ENCODE data around the gene NADSYN1.

The NADSYN1 gene

DNA sequence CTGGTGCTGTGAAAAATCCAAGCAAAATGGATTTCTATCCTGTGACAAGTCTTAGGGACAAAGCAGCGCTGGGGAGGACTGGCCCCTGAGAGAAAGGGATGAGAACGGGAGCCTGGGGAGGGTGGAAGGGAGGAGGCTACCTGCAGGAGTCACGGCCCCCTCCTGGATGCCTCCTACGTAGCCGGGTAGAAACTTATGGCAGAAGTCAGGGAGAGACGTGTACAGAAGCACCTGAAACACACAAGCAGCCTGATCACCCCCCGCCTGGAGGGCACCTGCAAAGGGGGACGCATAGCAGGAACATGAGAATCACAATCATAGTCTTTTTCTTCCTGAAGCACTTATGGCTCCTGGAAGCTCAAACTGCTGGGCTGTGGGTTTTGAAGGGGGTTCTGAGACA is 10.9 kb upstream of the NADSYN1 start:
- Mint-ChIP-seq H3K27me3 (no peaks in the 10 kb centered on the region), H3K9me3 (peaks cover 0 to 7% of the 10 kb centered on the region in 2 donors), H3K4me1 (peaks cover 14% of the 10 kb centered on the region), H3K27ac (peak overlapping the region in 1 of 2 donors; percentile 82), H3K4me3 (no peak overlapping the region)
- ATAC-seq, result no peak
- DNase-seq, result no peak

DNA sequence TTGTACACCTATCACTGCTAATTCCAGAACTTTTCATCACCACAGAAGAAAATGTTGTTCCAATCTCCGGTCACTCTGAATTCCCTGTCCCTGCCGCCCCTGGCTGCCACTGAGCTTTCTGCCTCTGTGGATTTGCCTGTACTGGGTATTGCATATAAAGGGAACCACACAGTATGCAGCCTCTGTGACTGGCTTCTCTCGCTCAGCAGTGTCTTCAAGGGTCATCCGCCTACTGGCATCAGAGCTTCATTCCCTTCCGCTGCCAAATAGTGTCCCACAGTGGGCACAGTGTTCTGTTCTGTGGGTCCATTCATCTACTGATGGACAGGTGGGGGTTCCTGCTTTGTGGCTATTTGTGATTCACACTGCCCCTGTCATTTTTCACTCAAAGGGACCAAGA is 10.1 kb upstream of the NADSYN1 start:
- no peak overlapping the region for H3K4me3 Mint-ChIP-seq

DNA sequence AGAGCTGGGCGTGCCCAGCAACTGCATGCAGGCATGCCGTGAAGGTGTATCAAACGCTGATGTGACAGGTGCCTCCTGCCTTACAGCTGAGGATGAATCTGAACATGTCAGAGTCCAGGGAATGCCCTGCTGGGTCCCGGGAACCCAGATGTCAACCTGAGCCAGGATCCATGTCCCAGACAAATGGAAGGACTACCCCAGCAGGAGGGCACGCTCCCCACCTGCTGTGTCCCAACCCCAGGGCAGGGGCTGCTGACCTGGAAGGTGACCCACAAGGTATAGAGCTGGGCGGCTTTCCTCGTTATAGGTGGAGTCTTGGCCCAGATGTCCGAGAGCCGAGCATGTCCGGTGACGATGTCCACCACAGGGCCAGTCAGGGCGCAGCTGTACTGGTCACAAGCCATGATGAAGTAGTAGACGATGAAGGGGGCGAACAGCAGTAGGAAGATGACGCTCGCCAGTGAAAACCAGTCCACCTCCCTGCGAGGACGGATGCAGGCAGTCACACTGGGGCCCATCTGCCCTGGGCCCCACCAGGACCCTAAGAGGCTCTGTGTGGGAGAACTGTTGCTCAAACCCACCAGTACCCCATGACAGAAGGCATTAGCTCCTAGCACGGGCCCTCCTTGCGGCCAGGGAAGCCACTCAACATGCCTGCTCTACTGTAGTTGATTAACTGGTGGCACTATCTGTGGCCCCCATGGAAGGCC is 9.1 kb upstream of the NADSYN1 start:
- peaks cover 22% of the 10 kb centered on the region for H3K4me1 Mint-ChIP-seq
- H3K9me3 Mint-ChIP-seq, result peaks cover 0 to 7% of the 10 kb centered on the region in 2 donors
- ATAC-seq (no peak), DNase-seq (no peak)
- H3K4me3 Mint-ChIP-seq, result no peak overlapping the region
- no peaks in the 10 kb centered on the region for H3K27me3 Mint-ChIP-seq
- H3K27ac Mint-ChIP-seq, result no peak overlapping the region

More for the DNA sequence above, 10.1 kb upstream of the NADSYN1 start:
- DNase-seq, result no peak
- no peaks in the 10 kb centered on the region for H3K27me3 Mint-ChIP-seq
- H3K4me1 Mint-ChIP-seq, result peaks cover 21% of the 10 kb centered on the region
- no peak for ATAC-seq
- no peak overlapping the region for H3K27ac Mint-ChIP-seq
- H3K9me3 Mint-ChIP-seq, result peaks cover 0 to 7% of the 10 kb centered on the region in 2 donors

DNA sequence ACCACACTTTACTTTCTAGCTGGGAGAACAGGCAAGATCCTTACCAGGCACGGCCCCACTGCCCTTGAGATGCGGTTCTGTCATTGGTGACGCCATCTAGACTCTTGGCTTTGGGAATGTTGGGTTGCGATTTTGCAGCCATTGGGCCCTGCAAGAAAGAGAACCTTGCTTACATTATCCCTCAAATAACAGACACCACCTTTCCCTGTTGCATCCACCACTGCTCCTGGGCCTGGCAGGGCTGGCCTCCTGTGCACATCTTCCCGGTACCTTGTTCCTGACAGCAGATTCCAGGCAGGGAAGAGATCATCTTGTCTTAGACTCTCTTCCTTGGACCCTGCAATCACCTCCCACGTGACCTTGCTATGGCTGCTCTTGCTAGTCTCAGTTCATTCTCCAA is 8.2 kb upstream of the NADSYN1 start:
- Mint-ChIP-seq H3K9me3 (peaks cover 0 to 7% of the 10 kb centered on the region in 2 donors), H3K27me3 (no peaks in the 10 kb centered on the region), H3K4me3 (no peak overlapping the region), H3K27ac (no peak overlapping the region), H3K4me1 (peaks cover 30% of the 10 kb centered on the region)
- ATAC-seq (no peak), DNase-seq (no peak)

DNA sequence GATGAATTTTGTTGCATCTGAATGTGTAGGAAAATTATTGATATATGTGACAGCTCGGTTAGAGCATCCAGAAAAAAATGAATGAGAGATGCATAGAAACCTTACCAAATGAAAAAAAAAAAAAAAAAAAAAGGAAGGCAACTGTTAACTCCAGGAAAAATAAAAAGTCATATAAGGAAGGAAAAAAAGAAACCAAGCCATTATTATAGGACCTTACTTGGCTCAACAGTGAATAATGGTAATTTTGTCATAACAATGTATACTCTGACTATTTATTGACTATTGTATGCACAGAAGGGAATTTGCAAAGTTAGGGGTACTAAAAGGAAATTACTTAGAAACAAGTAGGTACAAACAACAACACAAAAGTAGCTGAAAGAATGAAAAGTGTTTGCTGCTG is 6.9 kb upstream of the NADSYN1 start:
- Mint-ChIP-seq H3K9me3 (peaks cover 0 to 7% of the 10 kb centered on the region in 2 donors), H3K4me1 (peaks cover 41% of the 10 kb centered on the region), H3K4me3 (peak overlapping the region in 1 of 2 donors; percentile 14), H3K27ac (no peak overlapping the region), H3K27me3 (no peaks in the 10 kb centered on the region)
- ATAC-seq, result no peak
- no peak for DNase-seq

DNA sequence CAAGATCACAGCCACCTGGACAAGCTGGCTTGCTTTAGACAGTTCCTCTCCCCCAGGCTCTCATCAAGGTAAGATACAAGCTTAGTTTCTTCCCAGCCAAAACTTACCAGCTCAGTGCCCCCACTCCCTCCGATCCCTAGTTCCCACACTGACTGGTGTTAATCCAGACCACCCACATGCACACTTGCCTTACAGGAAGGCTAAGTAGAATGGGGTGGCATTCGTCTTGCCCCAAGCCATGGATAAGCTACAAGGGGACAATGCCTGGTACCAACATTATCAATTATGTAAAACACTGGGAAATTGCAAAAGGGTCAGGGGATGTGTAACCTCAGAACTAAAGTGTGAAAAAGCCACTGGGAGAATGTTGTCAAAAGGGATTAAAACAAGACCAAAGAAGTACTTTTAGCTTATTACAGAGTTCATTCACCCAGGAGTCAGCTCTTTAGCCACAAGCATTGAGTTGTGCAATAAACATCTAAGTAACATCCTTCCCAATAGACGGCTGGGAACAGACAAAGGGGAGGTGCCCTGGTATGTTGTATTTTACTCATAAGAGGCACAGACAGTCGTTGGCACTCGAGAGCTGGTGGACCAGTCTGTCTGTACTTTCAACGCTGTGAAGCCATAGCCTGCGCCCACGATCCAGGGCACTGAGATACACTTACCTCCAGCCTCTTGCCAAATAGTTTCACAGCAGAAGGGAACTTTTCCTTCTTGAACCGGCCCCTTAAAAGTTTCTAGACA is 5.9 kb upstream of the NADSYN1 start:
- Mint-ChIP-seq H3K9me3 (peaks cover 0 to 7% of the 10 kb centered on the region in 2 donors), H3K4me3 (peak overlapping the region; percentile 96 to 97), H3K27ac (peak overlapping the region in 1 of 2 donors; percentile 84), H3K4me1 (peaks cover 51% of the 10 kb centered on the region), H3K27me3 (no peaks in the 10 kb centered on the region)
- ATAC-seq (no peak), DNase-seq (no peak)

DNA sequence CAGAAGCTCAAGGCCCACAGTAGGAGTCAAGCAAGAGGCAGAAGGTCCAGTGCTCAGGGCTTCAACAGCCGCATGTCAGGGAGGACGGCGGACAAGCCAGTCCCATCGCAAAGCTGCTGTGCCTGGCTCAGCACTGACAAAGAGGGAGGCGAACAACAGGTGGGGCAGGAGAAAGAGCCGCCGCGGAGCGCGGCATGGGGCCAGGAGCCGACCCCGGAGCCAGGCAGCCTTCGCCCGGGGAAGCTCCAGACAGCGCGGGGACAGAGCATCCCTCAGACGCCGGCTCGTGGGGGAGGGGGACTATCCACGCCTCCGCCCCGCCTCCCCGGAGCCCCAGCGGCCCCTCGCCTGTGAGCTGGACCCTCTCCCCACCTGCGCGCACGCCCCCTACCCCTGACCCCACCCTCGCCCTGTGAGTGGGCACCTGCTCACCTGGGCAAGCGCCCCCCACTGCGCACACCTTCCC is 5.2 kb upstream of the NADSYN1 start:
- peak; percentile 31 to 43 for DNase-seq

DNA sequence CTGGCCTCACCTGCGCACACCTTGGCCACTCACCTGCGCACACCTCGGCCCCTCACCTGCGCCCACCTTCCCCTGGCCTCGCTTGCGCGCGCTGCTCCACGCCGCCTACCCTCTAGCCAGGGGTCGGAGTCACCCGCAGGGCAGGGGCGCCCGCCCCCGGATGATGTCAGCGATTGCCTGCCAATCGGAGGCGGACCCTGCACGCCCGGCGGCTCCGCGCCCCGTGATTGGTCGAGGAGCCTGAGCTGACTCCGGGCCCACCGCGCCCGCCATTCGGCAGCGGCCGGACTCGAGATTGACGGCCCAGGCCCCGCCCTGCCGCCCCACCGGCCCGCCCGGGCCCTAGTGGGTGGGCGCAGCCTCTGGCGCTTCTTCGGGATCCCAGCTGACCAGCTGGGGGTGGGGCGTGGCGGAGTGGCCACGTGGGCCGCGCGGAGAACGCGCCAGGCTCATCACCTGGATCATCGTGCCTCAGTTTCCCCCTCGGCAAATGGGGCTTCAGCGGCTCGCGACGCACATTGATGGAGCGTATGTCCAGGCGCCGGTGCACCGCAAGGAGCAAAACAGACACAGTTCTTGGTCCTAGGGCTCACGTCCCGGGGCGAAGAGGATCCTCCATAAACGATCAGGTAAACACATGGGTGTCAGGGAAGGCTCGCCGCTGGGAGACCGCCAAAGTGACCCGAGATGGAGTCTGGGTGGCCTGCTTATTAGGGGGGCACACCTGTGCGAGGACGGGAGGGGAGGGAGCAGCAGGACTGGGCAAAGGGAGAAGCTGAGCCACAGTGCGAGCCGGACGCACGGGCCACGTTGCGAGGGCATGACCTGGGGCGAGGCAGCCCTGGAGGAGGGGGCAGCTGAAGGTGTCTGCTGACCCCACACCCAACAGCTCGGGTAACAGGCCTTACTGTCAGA is 4.5 kb upstream of the NADSYN1 start, which contains the start of gene DHCR7:
TSS of gene DHCR7 (minus strand) at position 137 of the 915 bp plus-strand sequence. CDS start 3,441 bp downstream, outside the sequence.
- H3K4me1 Mint-ChIP-seq, result peaks cover 56% of the 10 kb centered on the region
- peak within 1 kb of the TSS; percentile 89 to 96 for H3K27ac Mint-ChIP-seq
- H3K4me3 Mint-ChIP-seq, result peak within 1 kb of the TSS; percentile 96 to 97
- DNase-seq (peak; percentile 94 to 95), ATAC-seq (peak; percentile 88)
- no peaks in the 10 kb centered on the region for H3K27me3 Mint-ChIP-seq
- peaks cover 0 to 7% of the 10 kb centered on the region in 2 donors for H3K9me3 Mint-ChIP-seq

More for the DNA sequence above, 5.2 kb upstream of the NADSYN1 start:
- peaks cover 0 to 7% of the 10 kb centered on the region in 2 donors for H3K9me3 Mint-ChIP-seq
- H3K27me3 Mint-ChIP-seq, result no peaks in the 10 kb centered on the region
- peaks cover 54% of the 10 kb centered on the region for H3K4me1 Mint-ChIP-seq
- H3K4me3 Mint-ChIP-seq, result peak overlapping the region; percentile 96 to 97
- ATAC-seq, result peak; percentile 59
- H3K27ac Mint-ChIP-seq, result peak overlapping the region; percentile 89 to 96

DNA sequence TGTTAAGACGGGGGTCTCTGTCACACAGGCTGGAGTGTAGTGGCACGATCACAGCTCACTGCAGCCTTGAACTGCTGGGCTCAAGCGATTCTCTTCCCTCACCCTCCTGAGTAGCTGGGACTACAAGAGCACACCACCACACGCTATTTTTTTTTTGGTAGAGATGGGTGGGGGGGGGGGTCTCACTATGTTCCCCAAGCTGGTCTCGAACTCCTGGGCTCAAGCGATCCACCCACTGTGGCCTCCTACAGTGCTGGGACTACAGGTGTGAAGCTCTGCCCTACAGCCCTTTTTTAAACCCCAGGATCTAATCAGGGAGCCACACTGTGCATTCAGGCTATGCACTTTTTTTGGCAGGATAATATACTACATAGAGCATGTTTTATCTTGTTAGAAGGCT is 3.4 kb upstream of the NADSYN1 start:
- Mint-ChIP-seq H3K27ac (peak overlapping the region; percentile 21 to 89), H3K9me3 (peaks cover 0 to 7% of the 10 kb centered on the region in 2 donors), H3K4me3 (peak overlapping the region; percentile 96 to 97), H3K27me3 (no peaks in the 10 kb centered on the region), H3K4me1 (peaks cover 67% of the 10 kb centered on the region)
- DNase-seq, result no peak
- ATAC-seq, result no peak

DNA sequence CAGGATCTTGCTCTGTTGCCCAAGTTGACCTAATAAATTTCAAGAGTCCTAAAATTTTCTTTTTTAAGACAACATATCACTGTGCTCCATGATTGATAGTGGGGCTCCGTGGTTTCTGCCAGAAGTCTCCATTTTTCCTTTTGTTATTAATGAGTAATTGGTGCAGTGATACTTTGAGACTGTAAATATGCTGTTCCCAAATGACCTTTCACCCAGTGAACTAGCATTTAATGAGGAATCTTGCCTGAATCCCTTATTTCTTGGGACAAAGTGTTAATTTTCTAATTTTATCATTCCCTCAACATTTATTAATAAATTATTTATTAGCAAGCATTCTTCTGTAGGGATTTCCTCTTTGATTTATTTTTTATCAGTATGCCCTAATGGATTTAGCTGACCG is 2.5 kb upstream of the NADSYN1 start:
- Mint-ChIP-seq H3K9me3 (peaks cover 0 to 7% of the 10 kb centered on the region in 2 donors), H3K27me3 (no peaks in the 10 kb centered on the region), H3K4me3 (peak overlapping the region; percentile 32 to 55), H3K4me1 (peaks cover 76% of the 10 kb centered on the region), H3K27ac (no peak overlapping the region)
- DNase-seq, result no peak
- no peak for ATAC-seq

DNA sequence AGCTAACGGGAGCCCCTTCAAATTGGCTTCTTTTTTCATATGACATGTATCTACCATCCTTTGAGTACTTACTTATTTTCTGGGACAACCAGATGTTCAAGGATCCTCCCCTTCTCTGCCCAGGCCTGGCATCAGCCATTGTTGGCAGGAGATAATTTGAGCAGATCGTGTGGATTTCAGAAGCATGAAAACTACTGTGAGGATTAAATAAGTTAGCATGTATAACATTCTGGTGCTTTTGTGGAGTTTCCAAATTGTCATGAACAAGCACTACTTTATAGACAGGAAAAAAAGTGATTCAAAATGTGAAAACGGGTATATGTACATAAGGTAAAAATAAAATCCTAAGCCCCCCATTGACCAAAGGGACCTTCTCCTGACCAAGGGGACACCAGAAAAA is 2.1 kb upstream of the NADSYN1 start:
- no peak for DNase-seq
- Mint-ChIP-seq H3K4me1 (peaks cover 78% of the 10 kb centered on the region), H3K27me3 (no peaks in the 10 kb centered on the region), H3K4me3 (peak overlapping the region; percentile 32 to 55), H3K9me3 (peaks cover 0 to 4% of the 10 kb centered on the region in 2 donors), H3K27ac (no peak overlapping the region)
- no peak for ATAC-seq

DNA sequence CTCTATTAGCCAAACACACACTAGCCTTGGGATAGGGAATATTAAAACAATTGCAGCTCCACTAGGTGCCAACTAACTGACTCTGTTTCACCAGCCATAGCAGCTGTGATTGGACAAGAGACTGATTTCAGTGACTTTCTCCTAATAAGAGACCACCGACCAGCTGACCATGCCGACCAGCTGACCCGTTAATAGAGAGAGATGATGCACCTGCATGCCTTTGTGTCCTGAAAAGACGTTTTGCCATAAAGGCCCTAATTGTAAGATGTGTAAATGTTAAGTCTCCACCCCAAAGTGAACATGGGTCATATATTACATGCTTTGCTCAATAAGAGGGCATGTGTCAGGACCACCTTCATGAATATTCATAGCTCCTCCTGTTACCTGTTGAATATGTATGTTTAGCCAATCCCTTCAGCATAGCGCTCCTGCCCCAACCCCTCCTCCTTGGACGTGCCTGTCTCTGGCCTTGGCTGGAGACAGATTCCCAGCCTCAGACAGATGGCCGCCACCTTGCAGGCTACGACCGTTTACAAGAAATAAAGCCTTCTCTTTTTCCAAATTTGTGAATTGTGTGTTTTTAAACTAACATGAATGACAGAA is 1.3 kb upstream of the NADSYN1 start:
- no peak for ATAC-seq
- no peaks in the 10 kb centered on the region for H3K9me3 Mint-ChIP-seq
- peaks cover 78% of the 10 kb centered on the region for H3K4me1 Mint-ChIP-seq
- H3K27ac Mint-ChIP-seq, result peak overlapping the region; percentile 92 to 97
- peak; percentile 21 to 26 for DNase-seq
- peak overlapping the region; percentile 86 to 95 for H3K4me3 Mint-ChIP-seq
- H3K27me3 Mint-ChIP-seq, result no peaks in the 10 kb centered on the region

DNA sequence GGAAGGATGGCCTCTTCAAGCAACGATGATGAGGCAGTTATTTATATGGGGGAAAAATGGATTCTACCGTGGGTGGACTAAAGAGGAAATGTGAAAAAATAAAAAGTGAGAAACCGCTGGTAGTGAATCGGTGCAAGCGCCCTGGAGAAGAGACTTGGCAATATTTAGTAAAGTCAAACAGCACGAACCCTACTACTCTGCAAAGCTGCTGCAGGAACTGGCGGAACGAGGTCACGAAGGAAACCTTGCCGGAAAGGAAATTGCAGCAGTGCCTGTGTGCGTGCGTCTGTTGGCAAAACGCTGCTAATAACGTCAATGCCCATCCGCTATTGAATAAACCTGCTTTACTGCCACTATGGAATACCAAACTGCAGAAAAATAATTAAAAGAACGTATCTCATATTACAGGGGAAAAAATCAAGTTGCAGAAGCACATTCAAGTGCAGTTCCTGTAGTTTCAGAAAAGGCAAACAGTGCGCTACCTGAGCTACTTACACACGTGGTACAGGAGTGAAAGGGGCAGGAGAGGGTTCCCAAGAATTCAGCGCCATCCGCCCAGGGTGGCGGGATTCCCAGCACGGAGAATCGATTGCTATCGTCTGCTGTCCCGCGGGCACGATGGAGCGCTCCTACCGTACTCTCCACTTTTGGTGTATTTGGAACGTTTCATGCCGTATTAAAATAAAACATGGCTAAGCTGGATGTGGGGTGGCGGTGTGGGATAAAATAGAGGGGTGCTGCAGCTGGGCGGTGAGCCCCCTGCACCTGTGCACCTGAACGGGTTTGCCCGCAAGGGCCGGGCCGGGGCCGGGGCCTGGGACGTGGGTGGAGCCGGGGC is 585 bp upstream of the NADSYN1 start:
- peaks cover 76% of the 10 kb centered on the region for H3K4me1 Mint-ChIP-seq

DNA sequence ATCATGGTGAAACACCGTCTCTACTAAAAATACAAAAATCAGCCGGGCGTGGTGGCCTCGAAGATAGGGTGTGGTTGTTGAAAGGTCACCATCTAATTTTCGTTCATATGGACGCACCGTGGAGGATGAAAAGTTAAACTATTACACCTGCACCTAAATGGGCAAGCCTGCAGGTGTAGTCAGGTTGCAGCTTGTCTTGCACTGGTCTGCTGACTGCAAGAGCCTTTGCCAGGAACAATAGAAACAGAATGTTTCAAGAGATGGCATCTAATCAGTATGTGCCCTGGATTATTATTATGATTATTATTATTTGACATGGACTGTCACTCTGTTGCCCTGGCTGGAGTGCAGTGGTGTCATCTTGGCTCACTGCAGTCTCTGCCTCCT is 908 bp downstream of the NADSYN1 start:
- Mint-ChIP-seq H3K27ac (peak overlapping the region; percentile 85 to 95), H3K4me1 (peaks cover 75% of the 10 kb centered on the region), H3K9me3 (no peaks in the 10 kb centered on the region), H3K4me3 (peak overlapping the region; percentile 86 to 95), H3K27me3 (no peaks in the 10 kb centered on the region)
- DNase-seq (no peak), ATAC-seq (no peak)

More for the DNA sequence above, 585 bp upstream of the NADSYN1 start:
- ATAC-seq (peak; percentile 27), DNase-seq (peak; percentile 46 to 60)
- no peaks in the 10 kb centered on the region for H3K27me3 Mint-ChIP-seq
- no peaks in the 10 kb centered on the region for H3K9me3 Mint-ChIP-seq
- peak overlapping the region; percentile 92 to 97 for H3K27ac Mint-ChIP-seq
- H3K4me3 Mint-ChIP-seq, result peak overlapping the region; percentile 86 to 95
